HepG2 (cell line): Measurements from ENCODE around the gene HOMEZ. TPM values are rescaled to one million over a fixed set of nuclear protein-coding genes. Genes with fewer than 3 reads are reported as not detected.

ENCODE experiments used
- AGO2 ChIP-seq: fragments of 200-400 bp; formaldehyde crosslinking; optimal IDR thresholded peaks from 2 replicates; pipeline ENCODE3; 2017; ENCODE audit warnings: mild to moderate bottlenecking, low read depth, low read length, moderate library complexity
- HES4 ChIP-seq: sonication (generic); formaldehyde crosslinking; IDR thresholded peaks from 2 replicates; pipeline ENCODE4 v1.9.0; 2021; ENCODE audit warnings: mild to moderate bottlenecking, missing genetic modification reagents, borderline replicate concordance
- KDM5B ChIP-seq: sonication (generic); formaldehyde crosslinking; IDR thresholded peaks from 2 replicates; pipeline ENCODE4 v1.4.0; 2020; ENCODE audit warnings: missing genetic modification reagents, mild to moderate bottlenecking, borderline replicate concordance
- KLF12 ChIP-seq: sonication (generic); formaldehyde crosslinking; IDR thresholded peaks from 2 replicates; pipeline ENCODE4 v1.4.0; 2020; ENCODE audit warnings: missing genetic modification reagents, borderline replicate concordance
- LBX2 ChIP-seq: sonication (generic); formaldehyde crosslinking; IDR thresholded peaks from 2 replicates; pipeline ENCODE4 v1.5.0; 2020; ENCODE audit warnings: missing genetic modification reagents, mild to moderate bottlenecking, borderline replicate concordance
- MTF1 ChIP-seq: sonication (generic); formaldehyde crosslinking; IDR thresholded peaks from 2 replicates; pipeline ENCODE4 v1.5.0; 2020; ENCODE audit warnings: missing genetic modification reagents
- ZBTB10 ChIP-seq: sonication (generic); formaldehyde crosslinking; IDR thresholded peaks from 2 replicates; pipeline ENCODE4 v1.4.0; 2020; ENCODE audit warnings: missing genetic modification reagents, borderline replicate concordance
- ZNF12 ChIP-seq: sonication (generic); formaldehyde crosslinking; IDR thresholded peaks from 2 replicates; pipeline ENCODE4 v1.5.0; 2020; ENCODE audit warnings: missing genetic modification reagents
- ZNF367 ChIP-seq: sonication (generic); formaldehyde crosslinking; IDR thresholded peaks from 2 replicates; pipeline ENCODE4 v1.4.0; 2020; ENCODE audit warnings: missing genetic modification reagents, borderline replicate concordance
- ZNF407 ChIP-seq: sonication (generic); formaldehyde crosslinking; IDR thresholded peaks from one replicate; pipeline ENCODE4 v1.5.1; 2020; ENCODE audit warnings: mild to moderate bottlenecking, missing genetic modification reagents; ENCODE audit errors: not compliant biosample characterization
- ZNF501 ChIP-seq: sonication (generic); formaldehyde crosslinking; IDR thresholded peaks from 2 replicates; pipeline ENCODE4 v1.5.1; 2020; ENCODE audit warnings: mild to moderate bottlenecking, moderate library complexity, missing genetic modification reagents
- ZNF777 ChIP-seq: sonication (generic); formaldehyde crosslinking; IDR thresholded peaks from 2 replicates; pipeline ENCODE4 v1.4.0; 2020; ENCODE audit warnings: missing genetic modification reagents
- polyA plus RNA-seq, 8 experiments: library from polyadenylated mRNA; depleted of rRNA in 3 of 8; stranded (reverse) in 7 of 8; unstranded in 1 of 8; fragments of >200 nt; fragmentation: Illumina TruSeq in 4 of 8; extraction: Trizol in 4 of 8; gene quantifications; 2 replicates each; pipeline versions ENCODE4 v1.2.1 to v1.2.3, GENCODE V29; 2011 to 2016; ENCODE audit warnings: low read depth in 4 of 8, missing spikeins in 1 of 8, mixed read lengths in 1 of 8; ENCODE audit not compliant: insufficient read depth in 1 of 8
- total RNA-seq, 5 experiments: library from RNA; depleted of rRNA; stranded (reverse); fragments of >200 nt; fragmentation: Illumina TruSeq; extraction: Trizol; gene quantifications; 2 replicates each; pipeline ENCODE4 v1.2.3, GENCODE V29; 2016; ENCODE audit warnings: low read depth in 1 of 5

The HOMEZ gene
- total and polyA plus RNA-seq, 2 of the 13 experiments (the other 11 are each of a cell fraction or from before 2014, with no cell fraction given): 14.5 to 31.8 TPM

GRCh38 chr14:23321572-23322547, 35.9 kb upstream of the HOMEZ start (continued):
- TF ChIP-seq ZNF407 (peak; percentile 73), LBX2 (CRISPR knock-in tag) (peak; percentile 36; the same call in 1 of the 2 replicates), ZNF367 (CRISPR knock-in tag) (0 out of 2 replicates have a peak, but pooled peaks have one; percentile 28), ZNF777 (CRISPR knock-in tag) (peak; percentile 54), HES4 (peak; percentile 94; the same call in 1 of the 2 replicates), KLF12 (CRISPR knock-in tag) (no peak; the same call in 1 of the 2 replicates), AGO2 (peak; percentile 93), ZNF12 (CRISPR knock-in tag) (peak; percentile 22; the same call in 1 of the 2 replicates), ZBTB10 (CRISPR knock-in tag) (peak; percentile 81), KDM5B (0 out of 2 replicates have a peak, but pooled peaks have one; percentile 9), ZNF501 (CRISPR knock-in tag) (peak; percentile 85; the same call in 1 of the 2 replicates), MTF1 (CRISPR knock-in tag) (0 out of 2 replicates have a peak, but pooled peaks have one; percentile 58)
